Chondrocyte (in vitro differentiated cells): Measurements from ENCODE around the gene ACSL5. TPM values are rescaled to one million over a fixed set of nuclear protein-coding genes. Genes with fewer than 3 reads are reported as not detected.

Experiments
- DNase-seq: peaks from one replicate; pipeline ENCODE4 v3.0.0; 2021; ENCODE audit warnings: mixed read lengths, low spot score
- H3K27ac Mint-ChIP-seq: one replicate; pipeline ENCODE4 v1.8.0; 2021; ENCODE audit warnings: mild to moderate bottlenecking, moderate library complexity, mixed read lengths; ENCODE audit not compliant: unreplicated experiment
- H3K27me3 Mint-ChIP-seq: 2 replicates; pipeline ENCODE4 v1.8.0; 2021; ENCODE audit warnings: low read depth, mixed read lengths
- H3K36me3 Mint-ChIP-seq: 2 replicates; pipeline ENCODE4 v1.8.0; 2021; ENCODE audit warnings: low read depth, mixed read lengths
- H3K4me1 Mint-ChIP-seq: 2 replicates; pipeline ENCODE4 v1.8.0; 2021; ENCODE audit warnings: low read depth, mild to moderate bottlenecking, mixed read lengths
- H3K4me3 Mint-ChIP-seq: one replicate; pipeline ENCODE4 v1.8.0; 2021; ENCODE audit warnings: mild to moderate bottlenecking, moderate library complexity, mixed read lengths; ENCODE audit not compliant: unreplicated experiment
- H3K9me3 Mint-ChIP-seq: 2 replicates; pipeline ENCODE4 v1.8.0; 2021; ENCODE audit warnings: low read depth, mixed read lengths
- CTCF ChIP-seq: fragments of 200-600 bp; sonication (generic); IDR thresholded peaks from 2 replicates; pipeline ENCODE4 v1.5.0; 2021; ENCODE audit warnings: antibody characterized with exemption, mild to moderate bottlenecking, moderate library complexity
- total RNA-seq: library from RNA; stranded (reverse); gene quantifications from 3 replicates; pipeline ENCODE4 v1.2.1, GENCODE V29; 2021

The ACSL5 gene
- total RNA-seq, 1 donor from 2014 or later = 0.27 TPM

GRCh38 chr10:112351146-112351545, 22.8 kb upstream of the ACSL5 start:
- H3K27me3 Mint-ChIP-seq = peaks cover 2% of the 10 kb centered on the region
- H3K36me3 Mint-ChIP-seq = no peaks in the 10 kb centered on the region
- H3K4me1 Mint-ChIP-seq = peaks cover 2% of the 10 kb centered on the region
- no peak for DNase-seq
- H3K9me3 Mint-ChIP-seq = no peaks in the 10 kb centered on the region
- TF ChIP-seq CTCF = no peak
- no peak overlapping the region for H3K4me3 Mint-ChIP-seq
- no peak overlapping the region for H3K27ac Mint-ChIP-seq

- Mint-ChIP-seq H3K36me3 (no peaks in the 10 kb centered on the region), H3K9me3 (no peaks in the 10 kb centered on the region), H3K27me3 (peaks cover 2% of the 10 kb centered on the region), H3K4me3 (no peak overlapping the region), H3K27ac (no peak overlapping the region), H3K4me1 (peaks cover 2% of the 10 kb centered on the region)
- DNase-seq = no peak
- TF ChIP-seq CTCF = no peak
Measured at GRCh38 chr10:112352044-112352443, 21.9 kb upstream of the ACSL5 start.

- H3K27me3 Mint-ChIP-seq = peaks cover 2% of the 10 kb centered on the region
- no peaks in the 10 kb centered on the region for H3K9me3 Mint-ChIP-seq
- no peak overlapping the region for H3K27ac Mint-ChIP-seq
- H3K36me3 Mint-ChIP-seq = no peaks in the 10 kb centered on the region
- no peak for DNase-seq
- no peak overlapping the region for H3K4me3 Mint-ChIP-seq
- H3K4me1 Mint-ChIP-seq = peaks cover 2% of the 10 kb centered on the region
- no peak for TF ChIP-seq CTCF
Measured at GRCh38 chr10:112353046-112353445, 20.9 kb upstream of the ACSL5 start.

- H3K4me3 Mint-ChIP-seq = no peak overlapping the region
Measured at GRCh38 chr10:112356686-112357085, 17.2 kb upstream of the ACSL5 start.

GRCh38 chr10:112359606-112360307, 14.2 kb upstream of the ACSL5 start:
- no peak for DNase-seq
- no peaks in the 10 kb centered on the region for H3K36me3 Mint-ChIP-seq
- no peak overlapping the region for H3K4me3 Mint-ChIP-seq
- no peaks in the 10 kb centered on the region for H3K9me3 Mint-ChIP-seq
- peak overlapping the region; percentile 5 for H3K27ac Mint-ChIP-seq
- peaks cover 31% of the 10 kb centered on the region for H3K4me1 Mint-ChIP-seq
- no peak for TF ChIP-seq CTCF
- H3K27me3 Mint-ChIP-seq = no peaks in the 10 kb centered on the region

More at GRCh38 chr10:112356686-112357085, 17.2 kb upstream of the ACSL5 start:
- Mint-ChIP-seq H3K27me3 (no peaks in the 10 kb centered on the region), H3K4me1 (peaks cover 15% of the 10 kb centered on the region), H3K9me3 (no peaks in the 10 kb centered on the region), H3K27ac (no peak overlapping the region), H3K36me3 (no peaks in the 10 kb centered on the region)
- DNase-seq = no peak
- no peak for TF ChIP-seq CTCF
